GM12872 (cell line): ENCODE data around the gene BCL7A.

Experiments used
- CTCF ChIP-seq: IDR thresholded peaks from 3 replicates; pipeline ENCODE4 v1.5.1; 2011; ENCODE audit warnings: low read depth, mild to moderate bottlenecking, low read length, moderate library complexity; ENCODE audit not compliant: insufficient read depth

The BCL7A gene

GRCh38 chr12:122062832-122063693 is 41.4 kb downstream of the BCL7A start:
- TF ChIP-seq CTCF: no peak

- no peak for TF ChIP-seq CTCF
These were observed 42.0 kb downstream of the BCL7A start for GRCh38 chr12:122063694-122064024.

- TF ChIP-seq CTCF: peak; percentile 36; the same call in 2 of the 3 replicates
These were observed 42.5 kb downstream of the BCL7A start for GRCh38 chr12:122064025-122064777.

- no peak for TF ChIP-seq CTCF
These were observed 43.3 kb downstream of the BCL7A start for GRCh38 chr12:122064780-122065588.

GRCh38 chr12:122067548-122067947 is 45.9 kb downstream of the BCL7A start:
- no peak for TF ChIP-seq CTCF

GRCh38 chr12:122067966-122068365 is 46.3 kb downstream of the BCL7A start:
- no peak for TF ChIP-seq CTCF
